Measurements from ENCODE around the gene TIMP4.

Gene TIMP4

GRCh38 chr3:12198301-12198700 is 39.6 kb upstream of the TIMP4 start:
- H3K36me3 ChIP-seq (ENCODE audit: control insufficient read depth, low read length) = no peaks in the 10 kb centered on the region
- H3K27ac ChIP-seq (ENCODE audit: low read depth, low read length) = no peak overlapping the region
- no peaks in the 10 kb centered on the region for H3K79me2 ChIP-seq (ENCODE audit: control insufficient read depth, low read length)
- H3K9me3 ChIP-seq (ENCODE audit: control insufficient read depth, insufficient read depth, low read length) = no peaks in the 10 kb centered on the region
- no peak overlapping the region for H3K4me3 ChIP-seq (ENCODE audit: low read length)
- H3K4me2 ChIP-seq (ENCODE audit: low read length) = no peak overlapping the region
- H3K27me3 ChIP-seq (ENCODE audit: control insufficient read depth, low read length) = no peaks in the 10 kb centered on the region
- H3F3A ChIP-seq (ENCODE audit: control insufficient read depth, insufficient read depth) = no peaks in the 10 kb centered on the region
- TF ChIP-seq CTCF (IDR thresholded peaks at IDR 0.05; ENCODE audit: low read depth, low read length, poor library complexity, severe bottlenecking) (no peak), EZH2phosphoT487 (IDR thresholded peaks at IDR 0.05; ENCODE audit: borderline replicate concordance, low read length) (no peak)
- no peaks in the 10 kb centered on the region for H3K9me2 ChIP-seq (replicated peaks; ENCODE audit: control insufficient read depth, low read length)
- H4K20me1 ChIP-seq (ENCODE audit: control insufficient read depth, insufficient read depth, low read depth, low read length) = no peaks in the 10 kb centered on the region
- H3K4me1 ChIP-seq (ENCODE audit: control insufficient read depth, low read length) = peaks cover 5% of the 10 kb centered on the region; the same call in 1 of the 2 replicates

GRCh38 chr3:12197475-12197874 is 38.8 kb upstream of the TIMP4 start:
- Histone ChIP-seq H3K9me3 (ENCODE audit: control insufficient read depth, insufficient read depth, low read length) (no peaks in the 10 kb centered on the region), H3K4me3 (ENCODE audit: low read length) (no peak overlapping the region), H3K4me1 (ENCODE audit: control insufficient read depth, low read length) (peaks cover 5% of the 10 kb centered on the region; the same call in 1 of the 2 replicates), H3K4me2 (ENCODE audit: low read length) (no peak overlapping the region), H3K27ac (ENCODE audit: low read depth, low read length) (no peak overlapping the region), H4K20me1 (ENCODE audit: control insufficient read depth, insufficient read depth, low read depth, low read length) (no peaks in the 10 kb centered on the region), H3K79me2 (ENCODE audit: control insufficient read depth, low read length) (no peaks in the 10 kb centered on the region), H3K9me2 (replicated peaks; ENCODE audit: control insufficient read depth, low read length) (no peaks in the 10 kb centered on the region), H3K27me3 (ENCODE audit: control insufficient read depth, low read length) (no peaks in the 10 kb centered on the region), H3F3A (ENCODE audit: control insufficient read depth, insufficient read depth) (no peaks in the 10 kb centered on the region), H3K36me3 (ENCODE audit: control insufficient read depth, low read length) (no peaks in the 10 kb centered on the region)
- TF ChIP-seq CTCF (IDR thresholded peaks at IDR 0.05; ENCODE audit: low read depth, low read length, poor library complexity, severe bottlenecking) (no peak), EZH2phosphoT487 (IDR thresholded peaks at IDR 0.05; ENCODE audit: borderline replicate concordance, low read length) (no peak)

DNA sequence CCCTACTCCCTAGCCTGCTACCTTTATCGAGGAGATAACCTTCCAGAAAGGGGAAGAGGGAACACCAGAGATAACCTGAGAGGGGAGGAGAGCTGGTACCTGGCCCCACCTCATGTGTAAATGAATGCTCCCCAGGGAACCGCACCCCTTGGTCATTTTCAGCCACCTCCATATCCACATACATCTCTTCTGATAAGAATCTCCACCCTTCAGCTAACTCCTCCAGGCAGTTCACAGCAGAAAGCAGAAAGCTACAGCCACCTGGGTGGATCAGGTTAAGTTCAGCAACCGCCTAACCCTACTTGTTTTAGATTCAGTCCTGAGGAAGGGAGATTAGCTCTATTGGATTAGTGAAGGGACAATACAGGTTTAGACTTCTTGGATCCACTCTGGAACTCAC is 38.0 kb upstream of the TIMP4 start:
- TF ChIP-seq EZH2phosphoT487 (IDR thresholded peaks at IDR 0.05; ENCODE audit: borderline replicate concordance, low read length) (no peak), CTCF (IDR thresholded peaks at IDR 0.05; ENCODE audit: low read depth, low read length, poor library complexity, severe bottlenecking) (no peak)
- Histone ChIP-seq H3K4me1 (ENCODE audit: control insufficient read depth, low read length) (peaks cover 5% of the 10 kb centered on the region; the same call in 1 of the 2 replicates), H4K20me1 (ENCODE audit: control insufficient read depth, insufficient read depth, low read depth, low read length) (no peaks in the 10 kb centered on the region), H3K4me2 (ENCODE audit: low read length) (no peak overlapping the region), H3F3A (ENCODE audit: control insufficient read depth, insufficient read depth) (no peaks in the 10 kb centered on the region), H3K4me3 (ENCODE audit: low read length) (no peak overlapping the region), H3K36me3 (ENCODE audit: control insufficient read depth, low read length) (no peaks in the 10 kb centered on the region), H3K9me3 (ENCODE audit: control insufficient read depth, insufficient read depth, low read length) (no peaks in the 10 kb centered on the region), H3K9me2 (replicated peaks; ENCODE audit: control insufficient read depth, low read length) (no peaks in the 10 kb centered on the region), H3K79me2 (ENCODE audit: control insufficient read depth, low read length) (no peaks in the 10 kb centered on the region), H3K27me3 (ENCODE audit: control insufficient read depth, low read length) (no peaks in the 10 kb centered on the region), H3K27ac (ENCODE audit: low read depth, low read length) (no peak overlapping the region)

Measured in DOHH2 (cell line).